Central memory CD8-positive, alpha-beta T cell (primary cell): ENCODE results near the gene IPO8.
"Not testable (repeated sequence)": the region's sequence is repeated elsewhere in the genome, so short reads cannot be mapped to it uniquely, and the experiment has no call there.

Experiments used
- ATAC-seq: fragments of 150-1000 bp; cut with Tn5 transposase; replicated peaks from 2 replicates; pipeline ENCODE4 v1.10.0; 2022; ENCODE audit warnings: mild to moderate bottlenecking, moderate FRiP score, moderate number of reproducible peaks; ENCODE audit not compliant: poor library complexity, severe bottlenecking; ENCODE audit errors: extremely low read depth
- DNase-seq, 2 donors: peaks; one replicate each; pipeline ENCODE4 v3.0.0; 2021; ENCODE audit warnings: low spot score in 2 of 2
- H3K27ac Mint-ChIP-seq: one replicate; pipeline ENCODE4 v1.8.0; 2022; ENCODE audit warnings: low read depth, mild to moderate bottlenecking, moderate library complexity, mixed read lengths
- H3K27me3 Mint-ChIP-seq: one replicate; pipeline ENCODE4 v1.8.0; 2022; ENCODE audit warnings: mixed read lengths
- H3K36me3 Mint-ChIP-seq: one replicate; pipeline ENCODE4 v1.8.0; 2022; ENCODE audit warnings: mild to moderate bottlenecking, moderate library complexity, mixed read lengths; ENCODE audit not compliant: insufficient read depth
- H3K4me1 Mint-ChIP-seq: one replicate; pipeline ENCODE4 v1.8.0; 2022; ENCODE audit warnings: mixed read lengths
- H3K4me3 Mint-ChIP-seq: one replicate; pipeline ENCODE4 v1.8.0; 2022; ENCODE audit warnings: mild to moderate bottlenecking, moderate library complexity, mixed read lengths
- H3K9me3 Mint-ChIP-seq: one replicate; pipeline ENCODE4 v1.8.0; 2022; ENCODE audit warnings: mixed read lengths

Gene IPO8

GRCh38 chr12:30661210-30661609, 34.5 kb downstream of the IPO8 start:
- no peak for DNase-seq
- H3K27me3 Mint-ChIP-seq: no peaks in the 10 kb centered on the region

GRCh38 chr12:30652034-30652696, 43.5 kb downstream of the IPO8 start:
- no peaks in the 10 kb centered on the region for H3K9me3 Mint-ChIP-seq
- DNase-seq (no peak), ATAC-seq (no peak)
- H3K4me1 Mint-ChIP-seq: peaks cover 21% of the 10 kb centered on the region
- peaks cover 15% of the 10 kb centered on the region for H3K36me3 Mint-ChIP-seq
- H3K4me3 Mint-ChIP-seq: no peak overlapping the region
- H3K27me3 Mint-ChIP-seq: no peaks in the 10 kb centered on the region
- peak overlapping the region; percentile 32 for H3K27ac Mint-ChIP-seq

More at GRCh38 chr12:30661210-30661609, 34.5 kb downstream of the IPO8 start:
- no peaks in the 10 kb centered on the region for H3K9me3 Mint-ChIP-seq
- H3K36me3 Mint-ChIP-seq: peaks cover 28% of the 10 kb centered on the region
- ATAC-seq: no peak
- peaks cover 4% of the 10 kb centered on the region for H3K4me1 Mint-ChIP-seq
- H3K27ac Mint-ChIP-seq: no peak overlapping the region
- H3K4me3 Mint-ChIP-seq: no peak overlapping the region

- Mint-ChIP-seq H3K27ac (no peak overlapping the region), H3K27me3 (no peaks in the 10 kb centered on the region), H3K4me3 (no peak overlapping the region), H3K4me1 (peaks cover 6% of the 10 kb centered on the region), H3K9me3 (no peaks in the 10 kb centered on the region), H3K36me3 (peaks cover 23% of the 10 kb centered on the region)
- DNase-seq (no peak), ATAC-seq (no peak)
These were observed 48.8 kb downstream of the IPO8 start for GRCh38 chr12:30646821-30647220.

- H3K36me3 Mint-ChIP-seq: peaks cover 24% of the 10 kb centered on the region
- H3K27me3 Mint-ChIP-seq: no peaks in the 10 kb centered on the region
- no peaks in the 10 kb centered on the region for H3K9me3 Mint-ChIP-seq
- no peak overlapping the region for H3K27ac Mint-ChIP-seq
- H3K4me1 Mint-ChIP-seq: no peaks in the 10 kb centered on the region
- H3K4me3 Mint-ChIP-seq: no peak overlapping the region
- ATAC-seq: no peak
- no peak for DNase-seq
These were observed 52.3 kb downstream of the IPO8 start for GRCh38 chr12:30643366-30643765.

- peaks cover 25% of the 10 kb centered on the region for H3K36me3 Mint-ChIP-seq
- no peaks in the 10 kb centered on the region for H3K4me1 Mint-ChIP-seq
- ATAC-seq (no peak), DNase-seq (no peak)
- no peak overlapping the region for H3K4me3 Mint-ChIP-seq
- no peaks in the 10 kb centered on the region for H3K9me3 Mint-ChIP-seq
- H3K27me3 Mint-ChIP-seq: no peaks in the 10 kb centered on the region
- H3K27ac Mint-ChIP-seq: no peak overlapping the region
These were observed 55.3 kb downstream of the IPO8 start for GRCh38 chr12:30640392-30640791.

- Mint-ChIP-seq H3K36me3 (peaks cover 44% of the 10 kb centered on the region), H3K9me3 (no peaks in the 10 kb centered on the region), H3K27me3 (no peaks in the 10 kb centered on the region), H3K4me3 (no peak overlapping the region), H3K27ac (no peak overlapping the region), H3K4me1 (no peaks in the 10 kb centered on the region)
- ATAC-seq (no peak), DNase-seq (no peak)
These were observed 60.3 kb downstream of the IPO8 start for GRCh38 chr12:30635385-30635784.

- ATAC-seq (no peak), DNase-seq (no peak)
- H3K4me1 Mint-ChIP-seq: no peaks in the 10 kb centered on the region
- H3K9me3 Mint-ChIP-seq: no peaks in the 10 kb centered on the region
- H3K27ac Mint-ChIP-seq: no peak overlapping the region
- H3K36me3 Mint-ChIP-seq: peaks cover 44% of the 10 kb centered on the region
- no peaks in the 10 kb centered on the region for H3K27me3 Mint-ChIP-seq
- H3K4me3 Mint-ChIP-seq: no peak overlapping the region
These were observed 63.9 kb downstream of the IPO8 start for GRCh38 chr12:30631740-30632139.

GRCh38 chr12:30630979-30631285, 64.7 kb downstream of the IPO8 start:
- H3K27ac Mint-ChIP-seq: no peak overlapping the region
- ATAC-seq: no peak
- H3K36me3 Mint-ChIP-seq: peaks cover 40% of the 10 kb centered on the region
- no peaks in the 10 kb centered on the region for H3K9me3 Mint-ChIP-seq
- no peaks in the 10 kb centered on the region for H3K4me1 Mint-ChIP-seq
- no peak for DNase-seq
- H3K4me3 Mint-ChIP-seq: no peak overlapping the region
- H3K27me3 Mint-ChIP-seq: no peaks in the 10 kb centered on the region

GRCh38 chr12:30630076-30630978, 65.3 kb downstream of the IPO8 start:
- Mint-ChIP-seq H3K9me3 (no peaks in the 10 kb centered on the region), H3K4me1 (peaks cover 2% of the 10 kb centered on the region), H3K27me3 (no peaks in the 10 kb centered on the region), H3K36me3 (peaks cover 38% of the 10 kb centered on the region), H3K4me3 (no peak overlapping the region), H3K27ac (no peak overlapping the region)
- DNase-seq (no peak), ATAC-seq (no peak)

GRCh38 chr12:30626847-30627246, 68.8 kb downstream of the IPO8 start:
- no peak overlapping the region for H3K4me3 Mint-ChIP-seq
- DNase-seq (no peak), ATAC-seq (no peak)
- no peaks in the 10 kb centered on the region for H3K9me3 Mint-ChIP-seq
- H3K27ac Mint-ChIP-seq: no peak overlapping the region
- peaks cover 9% of the 10 kb centered on the region for H3K4me1 Mint-ChIP-seq
- peaks cover 24% of the 10 kb centered on the region for H3K36me3 Mint-ChIP-seq
- H3K27me3 Mint-ChIP-seq: no peaks in the 10 kb centered on the region

- Mint-ChIP-seq H3K27me3 (no peaks in the 10 kb centered on the region), H3K27ac (no peak overlapping the region), H3K36me3 (no peaks in the 10 kb centered on the region), H3K4me3 (no peak overlapping the region), H3K9me3 (no peaks in the 10 kb centered on the region), H3K4me1 (peaks cover 9% of the 10 kb centered on the region)
- ATAC-seq: no peak
- DNase-seq: no peak
These were observed 71.7 kb downstream of the IPO8 start for GRCh38 chr12:30624009-30624408.

- H3K27me3 Mint-ChIP-seq: no peaks in the 10 kb centered on the region
- ATAC-seq: no peak
- no peak overlapping the region for H3K4me3 Mint-ChIP-seq
- H3K36me3 Mint-ChIP-seq: no peaks in the 10 kb centered on the region
- DNase-seq: no peak
- H3K27ac Mint-ChIP-seq: no peak overlapping the region
- peaks cover 9% of the 10 kb centered on the region for H3K4me1 Mint-ChIP-seq
- no peaks in the 10 kb centered on the region for H3K9me3 Mint-ChIP-seq
These were observed 73.2 kb downstream of the IPO8 start for GRCh38 chr12:30622509-30622908.

- ATAC-seq, DNase-seq, H3K4me1 Mint-ChIP-seq, H3K27ac Mint-ChIP-seq, H3K9me3 Mint-ChIP-seq, H3K27me3 Mint-ChIP-seq, H3K36me3 Mint-ChIP-seq, H3K4me3 Mint-ChIP-seq: not testable (repeated sequence)
These were observed 73.9 kb downstream of the IPO8 start for GRCh38 chr12:30621663-30622241.
